NCI-H345 treated with DMSO at 0.1 percent for 48 hours (cell line): ENCODE results near the gene SNX25.
"Not testable (repeated sequence)": the region's sequence is repeated elsewhere in the genome, so short reads cannot be mapped to it uniquely, and the experiment has no call there.

Source experiments
- DNase-seq: peaks from one replicate; lab custom pipeline; 2025; ENCODE audit not compliant: unreplicated experiment; lab: John Stamatoyannopoulos, UW

SNX25 gene

GRCh38 chr4:185258741-185259140 is 49.3 kb downstream of the SNX25 start:
- DNase-seq = not testable (repeated sequence)

GRCh38 chr4:185259719-185260118 is 50.3 kb downstream of the SNX25 start:
- DNase-seq = no peak

GRCh38 chr4:185261946-185262345 is 52.5 kb downstream of the SNX25 start:
- no peak for DNase-seq

GRCh38 chr4:185263419-185263818 is 54.0 kb downstream of the SNX25 start:
- no peak for DNase-seq

GRCh38 chr4:185265942-185266341 is 56.5 kb downstream of the SNX25 start:
- DNase-seq = no peak

- DNase-seq = no peak
These were observed 59.9 kb downstream of the SNX25 start for GRCh38 chr4:185269286-185269685.

- no peak for DNase-seq
These were observed 60.6 kb downstream of the SNX25 start for GRCh38 chr4:185270037-185270436.

- DNase-seq = no peak
These were observed 61.5 kb downstream of the SNX25 start for GRCh38 chr4:185270885-185271284.

GRCh38 chr4:185272245-185272644 is 62.8 kb downstream of the SNX25 start:
- no peak for DNase-seq

GRCh38 chr4:185275501-185275900 is 66.1 kb downstream of the SNX25 start:
- DNase-seq = no peak

- DNase-seq = no peak
These were observed 66.6 kb downstream of the SNX25 start for GRCh38 chr4:185276036-185276435.

- no peak for DNase-seq
These were observed 69.3 kb downstream of the SNX25 start for GRCh38 chr4:185278716-185279115.

- DNase-seq = no peak
These were observed 71.2 kb downstream of the SNX25 start for GRCh38 chr4:185280608-185281007.

- no peak for DNase-seq
These were observed 73.6 kb downstream of the SNX25 start for GRCh38 chr4:185282968-185283367.

- DNase-seq = no peak
These were observed 74.3 kb downstream of the SNX25 start for GRCh38 chr4:185283723-185284122.

- no peak for DNase-seq
These were observed 76.4 kb downstream of the SNX25 start for GRCh38 chr4:185285632-185286393.

- no peak for DNase-seq
These were observed 77.2 kb downstream of the SNX25 start for GRCh38 chr4:185286571-185286970.

GRCh38 chr4:185287031-185287430 is 77.6 kb downstream of the SNX25 start:
- DNase-seq = no peak

- DNase-seq = no peak
These were observed 80.7 kb downstream of the SNX25 start for GRCh38 chr4:185290018-185290607.

- DNase-seq = no peak
These were observed 81.3 kb downstream of the SNX25 start for GRCh38 chr4:185290656-185291055.

- no peak for DNase-seq
These were observed 83.8 kb downstream of the SNX25 start for GRCh38 chr4:185293202-185293601.

GRCh38 chr4:185296665-185297460 is 87.5 kb downstream of the SNX25 start:
- no peak for DNase-seq
